HEK293T (cell line): Measurements from ENCODE around the gene TENM3.

Experiments used
- CTCF ChIA-PET: fragments of 350-600 bp; formaldehyde crosslinking; extraction: SDS; loops from one replicate; lab custom pipeline; 2021; ENCODE audit warnings: antibody characterized with exemption, inconsistent platforms; lab: Yijun Ruan, JAX
- POLR2A ChIA-PET: fragments of 350-600 bp; formaldehyde crosslinking; extraction: SDS; loops from one replicate; lab custom pipeline; 2020; ENCODE audit warnings: antibody characterized with exemption, inconsistent platforms; lab: Yijun Ruan, JAX
- DNase-seq: peaks from one replicate; pipeline ENCODE4 v3.0.0; 2012; ENCODE audit warnings: mixed read lengths; ENCODE audit errors: extremely low spot score
- ARNT ChIP-seq: fragments of 450-650 bp; IDR thresholded peaks from 2 replicates; pipeline ENCODE4 v1.6.1; 2017; ENCODE audit warnings: mild to moderate bottlenecking
- BHLHE40 ChIP-seq: fragments of 450-650 bp; IDR thresholded peaks from 2 replicates; pipeline ENCODE4 v1.6.1; 2016; ENCODE audit warnings: mild to moderate bottlenecking, moderate library complexity, borderline replicate concordance
- CTBP1 ChIP-seq: fragments of 450-650 bp; IDR thresholded peaks from 2 replicates; pipeline ENCODE4 v1.6.1; 2016; ENCODE audit warnings: borderline replicate concordance
- ELF4 ChIP-seq: fragments of 450-650 bp; IDR thresholded peaks from 2 replicates; pipeline ENCODE4 v1.6.1; 2017; ENCODE audit warnings: antibody characterized with exemption
- FOXA1 ChIP-seq: fragments of 450-650 bp; IDR thresholded peaks from 2 replicates; pipeline ENCODE4 v1.6.1; 2016; ENCODE audit warnings: mild to moderate bottlenecking
- FOXK2 ChIP-seq: fragments of 450-650 bp; IDR thresholded peaks from 2 replicates; pipeline ENCODE4 v1.6.1; 2016; ENCODE audit warnings: mild to moderate bottlenecking
- FOXM1 ChIP-seq: fragments of 450-650 bp; IDR thresholded peaks from 2 replicates; pipeline ENCODE4 v1.6.1; 2017; ENCODE audit warnings: mild to moderate bottlenecking, borderline replicate concordance
- HDGF ChIP-seq: fragments of 450-650 bp; IDR thresholded peaks from 2 replicates; pipeline ENCODE4 v1.6.1; 2017; ENCODE audit warnings: antibody characterized with exemption, borderline replicate concordance
- L3MBTL2 ChIP-seq: fragments of 450-650 bp; conservative IDR thresholded peaks from 2 replicates; pipeline ENCODE4 v1.6.1; 2016; ENCODE audit warnings: mild to moderate bottlenecking
- LEF1 ChIP-seq: fragments of 450-650 bp; IDR thresholded peaks from 2 replicates; pipeline ENCODE4 v1.6.1; 2017; ENCODE audit warnings: mild to moderate bottlenecking, borderline replicate concordance
- NFRKB ChIP-seq: fragments of 450-650 bp; IDR thresholded peaks from 2 replicates; pipeline ENCODE4 v1.6.1; 2016; ENCODE audit warnings: mild to moderate bottlenecking, moderate library complexity
- SP1 ChIP-seq: fragments of 450-650 bp; IDR thresholded peaks from 2 replicates; pipeline ENCODE4 v1.6.1; 2017
- SUZ12 ChIP-seq: fragments of 450-650 bp; IDR thresholded peaks from 2 replicates; pipeline ENCODE4 v1.6.1; 2016; ENCODE audit warnings: mild to moderate bottlenecking
- TARDBP ChIP-seq: fragments of 450-650 bp; IDR thresholded peaks from 2 replicates; pipeline ENCODE4 v1.6.1; 2016
- ZNF384 ChIP-seq: fragments of 450-650 bp; IDR thresholded peaks from 2 replicates; pipeline ENCODE4 v1.6.1; 2016
- TF ChIP-seq, protein P1 (sequence below): fragments of 450-650 bp; IDR thresholded peaks from 2 replicates; pipeline ENCODE4 v1.6.1; 2016

Gene TENM3

DNA sequence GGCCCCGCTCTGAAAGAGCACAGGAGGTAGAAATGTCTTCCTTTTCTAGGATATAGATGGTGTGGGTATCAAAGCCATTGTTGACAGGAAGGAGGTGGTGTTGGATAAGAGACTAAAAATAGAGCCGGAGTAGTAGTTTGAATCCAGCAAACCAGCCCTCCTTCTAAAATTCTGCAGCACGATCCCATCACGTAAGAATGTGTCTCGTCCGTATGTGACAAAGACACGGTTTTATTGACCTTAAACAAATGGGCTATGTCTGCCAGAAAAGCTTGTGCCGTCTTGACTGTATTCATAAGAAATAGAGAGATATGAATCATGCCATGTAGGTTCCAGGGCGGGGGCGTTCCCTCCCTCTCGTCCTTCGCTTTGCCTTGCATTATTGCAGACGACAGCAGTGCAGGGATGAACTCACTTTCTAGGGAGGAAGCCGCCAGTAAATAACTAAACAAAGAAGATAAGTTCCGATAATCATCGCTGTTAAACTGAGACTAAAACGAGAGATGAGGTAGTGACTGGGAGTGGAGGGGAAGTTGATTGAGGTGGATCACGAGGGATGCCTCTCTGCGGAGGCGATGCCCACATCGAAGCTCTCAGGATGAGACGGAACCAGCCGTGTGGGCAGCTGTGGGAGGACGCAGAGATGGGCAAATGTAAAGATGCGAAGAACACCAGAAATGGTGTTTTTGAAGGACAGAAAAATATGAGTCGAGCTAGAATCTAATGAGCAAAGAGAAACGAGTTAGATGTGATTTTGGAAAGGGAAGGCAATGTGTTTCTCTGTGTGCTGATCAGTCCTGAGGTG, 3.4 kb downstream of the TENM3 start:
- ChIA-PET POLR2A (interaction anchor here (0.6 kb wide), 1 partner anchor 461 kb away, joined by 3 read pairs; no protein-coding TSS in a partner anchor), CTCF (interaction anchor here (0.6 to 0.8 kb wide), 2 partner anchors 39 to 167 kb away, joined by 3 read pairs; no protein-coding TSS in a partner anchor)
- no peak for DNase-seq
- no peak for TF ChIP-seq L3MBTL2
- TF ChIP-seq FOXM1: no peak
- TF ChIP-seq ARNT: no peak
- no peak for TF ChIP-seq SP1
- TF ChIP-seq CTBP1: no peak
- no peak for TF ChIP-seq HDGF
- TF ChIP-seq BHLHE40: no peak
- TF ChIP-seq, protein P1, sequence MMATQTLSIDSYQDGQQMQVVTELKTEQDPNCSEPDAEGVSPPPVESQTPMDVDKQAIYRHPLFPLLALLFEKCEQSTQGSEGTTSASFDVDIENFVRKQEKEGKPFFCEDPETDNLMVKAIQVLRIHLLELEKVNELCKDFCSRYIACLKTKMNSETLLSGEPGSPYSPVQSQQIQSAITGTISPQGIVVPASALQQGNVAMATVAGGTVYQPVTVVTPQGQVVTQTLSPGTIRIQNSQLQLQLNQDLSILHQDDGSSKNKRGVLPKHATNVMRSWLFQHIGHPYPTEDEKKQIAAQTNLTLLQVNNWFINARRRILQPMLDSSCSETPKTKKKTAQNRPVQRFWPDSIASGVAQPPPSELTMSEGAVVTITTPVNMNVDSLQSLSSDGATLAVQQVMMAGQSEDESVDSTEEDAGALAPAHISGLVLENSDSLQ: no peak
- TF ChIP-seq SUZ12: no peak
- no peak for TF ChIP-seq ELF4
- TF ChIP-seq FOXK2: no peak
- TF ChIP-seq TARDBP: no peak
- no peak for TF ChIP-seq ZNF384
- TF ChIP-seq NFRKB: no peak

DNA sequence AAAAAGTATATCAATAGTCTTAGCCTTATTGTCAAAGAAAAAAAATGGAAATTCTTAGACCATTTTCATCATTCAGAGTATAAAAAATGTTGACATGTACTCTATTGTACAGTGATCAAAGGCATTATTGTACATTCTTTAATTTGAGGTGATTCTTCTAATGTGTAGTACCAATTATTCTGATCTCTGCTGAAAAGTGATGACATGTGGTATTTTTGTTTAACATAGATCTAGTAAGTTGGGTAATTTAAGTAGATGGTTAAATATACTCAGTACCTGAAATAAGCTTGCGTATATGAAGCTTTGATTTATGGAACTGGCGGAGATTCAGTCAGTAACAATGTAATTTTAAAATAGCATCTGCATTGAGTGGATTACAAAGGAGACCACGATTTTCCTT, 5.1 kb downstream of the TENM3 start:
- CTCF ChIA-PET: interaction anchor here (0.5 to 1.7 kb wide), 2 partner anchors 17 to 289 kb away, joined by 3 read pairs; no protein-coding TSS in a partner anchor
- POLR2A ChIA-PET: no interaction called here
- TF ChIP-seq FOXM1: no peak
- TF ChIP-seq SUZ12: no peak
- TF ChIP-seq L3MBTL2: no peak
- TF ChIP-seq HDGF: no peak
- no peak for TF ChIP-seq TARDBP
- TF ChIP-seq ARNT: no peak
- no peak for TF ChIP-seq NFRKB
- TF ChIP-seq ELF4: no peak
- no peak for TF ChIP-seq FOXA1
- no peak for TF ChIP-seq CTBP1
- no peak for TF ChIP-seq SP1
- no peak for TF ChIP-seq FOXK2
- TF ChIP-seq ZNF384: no peak
- TF ChIP-seq LEF1: no peak
- TF ChIP-seq, protein P1: no peak
- no peak for TF ChIP-seq BHLHE40
- DNase-seq: no peak

DNA sequence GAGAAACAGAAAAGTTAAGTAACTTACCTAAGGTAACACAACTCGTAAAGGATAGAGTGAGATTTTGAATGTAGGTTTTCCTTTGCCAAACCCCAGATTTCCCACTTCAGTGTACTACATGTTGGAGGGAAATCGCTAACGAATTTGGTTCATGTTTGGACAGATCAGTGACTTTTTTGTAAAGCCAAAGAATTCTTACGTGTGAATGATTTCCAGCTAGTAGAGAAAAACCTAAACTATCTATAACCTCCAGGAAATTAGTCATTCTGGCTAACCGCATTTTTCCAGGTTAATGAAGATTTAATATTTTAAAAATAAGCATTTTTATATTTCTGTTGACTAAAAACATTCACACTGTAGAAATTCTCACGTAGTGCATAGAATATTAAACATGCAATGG, 7.2 kb downstream of the TENM3 start:
- ChIA-PET POLR2A (no interaction called here), CTCF (no interaction called here)
- TF ChIP-seq LEF1: no peak
- TF ChIP-seq L3MBTL2: no peak
- TF ChIP-seq NFRKB: no peak
- no peak for TF ChIP-seq SUZ12
- TF ChIP-seq FOXM1: no peak
- TF ChIP-seq ZNF384: no peak
- TF ChIP-seq, protein P1: no peak
- TF ChIP-seq CTBP1: no peak
- TF ChIP-seq HDGF: no peak
- TF ChIP-seq SP1: no peak
- no peak for TF ChIP-seq ELF4
- no peak for TF ChIP-seq TARDBP
- TF ChIP-seq ARNT: no peak
- no peak for TF ChIP-seq BHLHE40
- no peak for TF ChIP-seq FOXK2
- no peak for TF ChIP-seq FOXA1
- DNase-seq: no peak

DNA sequence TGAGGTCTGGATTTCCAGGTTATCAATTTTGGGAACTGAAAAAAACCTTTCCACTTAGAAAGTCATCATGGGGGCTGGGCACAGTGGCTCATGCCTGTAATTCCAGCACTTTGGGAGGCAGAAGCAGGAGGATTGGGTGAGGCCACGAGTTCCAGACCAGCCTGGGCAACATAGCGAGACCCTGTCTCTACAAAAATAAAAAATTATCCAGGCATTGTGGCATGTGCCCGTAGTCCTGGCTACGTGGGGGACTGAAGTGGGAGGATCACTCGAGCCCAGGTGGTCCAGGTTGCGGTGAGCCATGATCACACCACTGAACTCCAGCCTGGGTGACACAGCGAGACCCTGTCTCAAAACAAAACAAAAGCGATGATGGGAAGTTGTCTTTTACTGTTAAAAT, 7.9 kb downstream of the TENM3 start:
- CTCF ChIA-PET: no interaction called here
- DNase-seq: no peak
- POLR2A ChIA-PET: no interaction called here
- TF ChIP-seq SP1 (no peak), FOXM1 (no peak), BHLHE40 (no peak), NFRKB (no peak), ZNF384 (no peak), ARNT (no peak), LEF1 (no peak), ELF4 (no peak), FOXA1 (no peak)
- TF ChIP-seq, protein P1: no peak

DNA sequence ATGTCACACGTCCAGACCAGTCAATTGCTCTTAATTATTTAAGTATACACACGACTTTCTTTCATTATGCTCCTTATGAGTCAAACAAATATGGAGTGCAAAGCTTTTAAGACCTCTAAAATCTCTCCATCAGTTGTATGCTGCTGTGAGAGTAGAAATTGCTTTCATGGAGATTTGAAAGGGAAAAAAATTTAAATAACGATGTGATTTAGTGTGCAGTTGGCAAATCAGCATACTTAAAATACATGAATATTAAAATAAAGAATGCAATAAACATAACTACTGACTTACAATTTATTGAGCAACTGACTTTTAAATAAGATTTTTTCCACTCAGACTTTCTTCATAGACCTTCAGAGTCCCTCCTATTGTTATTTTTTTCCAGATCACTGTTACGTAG, 9.0 kb downstream of the TENM3 start:
- ChIA-PET CTCF (no interaction called here), POLR2A (no interaction called here)
- TF ChIP-seq TARDBP: no peak
- no peak for TF ChIP-seq L3MBTL2
- DNase-seq: no peak
